ENCODE results near the gene HELQ. TPM values are rescaled to one million over a fixed set of nuclear protein-coding genes. Genes with fewer than 3 reads are reported as not detected.

Gene HELQ
- total and polyA plus RNA-seq, 9 of the 15 experiments (the other 6 are each of a cell fraction or from before 2014, with no cell fraction given) = 3.5 to 15.2 (median 11.9) TPM

DNA sequence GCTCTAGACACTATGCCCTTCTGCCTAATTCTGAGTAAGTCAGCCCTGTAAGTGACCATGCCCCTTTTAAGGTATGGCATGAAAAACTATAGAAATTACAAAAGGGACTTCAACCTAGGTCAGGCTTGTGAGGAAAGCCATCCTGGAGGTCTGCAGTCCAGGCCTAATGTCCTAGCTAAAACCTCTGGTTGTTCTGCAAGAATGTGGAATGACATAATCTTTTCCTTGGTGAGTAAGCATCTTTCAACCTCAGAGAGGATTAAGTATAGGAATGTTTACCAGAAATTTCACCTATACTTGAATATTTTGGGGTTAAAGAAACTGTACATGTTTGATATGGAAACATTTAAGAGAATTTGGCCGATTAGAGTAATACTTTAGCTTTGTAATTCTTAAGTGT lies 97.2 kb downstream of the HELQ start:
- Histone ChIP-seq H2AFZ (ENCODE audit: low read depth, low read length) (no peak overlapping the region), H3K4me1 (replicated peaks in 1 of 2; ENCODE audit: control insufficient read depth in 2 of 2, insufficient read depth in 2 of 2, low read length in 2 of 2) (peaks cover 0 to 6% of the 10 kb centered on the region in 2 experiments; a peak in 2 of 5 replicates), H3K27me3 (ENCODE audit: control insufficient read depth in 2 of 2, insufficient read depth in 2 of 2, low read length in 2 of 2) (no peaks in the 10 kb centered on the region), H3K9me1 (ENCODE audit: control insufficient read depth, insufficient read depth, low read length) (no peaks in the 10 kb centered on the region), H3K4me2 (ENCODE audit: insufficient read depth, low read length) (no peak overlapping the region), H3K79me2 (ENCODE audit: control insufficient read depth, insufficient read depth, low read length) (no peaks in the 10 kb centered on the region), H3K9me3 (replicated peaks; ENCODE audit: control insufficient read depth, insufficient read depth, low read depth, low read length) (0 out of 2 replicates have a peak, but pooled peaks cover 2% of the 10 kb centered on the region), H3K9ac (ENCODE audit: insufficient read depth in 1 of 2, low read depth in 2 of 2, low read length in 2 of 2) (no peak overlapping the region), H3K36me3 (ENCODE audit: control insufficient read depth, insufficient read depth, low read length) (no peaks in the 10 kb centered on the region), H3K4me3 (no peak overlapping the region), H3K27ac (ENCODE audit: extremely low read depth, low read depth, low read length) (no peak overlapping the region), H4K20me1 (replicated peaks; ENCODE audit: control insufficient read depth, insufficient read depth, low read length) (no peaks in the 10 kb centered on the region)
- ATAC-seq (no peak), FAIRE-seq (no peak), DNase-seq (ENCODE audit: extremely low read depth in 1 of 4, low spot score in 3 of 4) (no peak)
- intact Hi-C loops (cut with micrococcal nuclease) (no loop called here), in situ Hi-C loops (cut with MboI) (no loop called here)
- ChIA-PET CTCF (ENCODE audit: low intra/inter-chr PET ratio) (no interaction called here), POLR2A (no interaction called here)
- TF ChIP-seq JUN (IDR thresholded peaks at IDR 0.05; ENCODE audit: borderline replicate concordance, low read depth, low read length) = 0 out of 2 replicates have a peak, but pooled peaks have one; percentile 38
- TF ChIP-seq JUN (CRISPR knock-in tag; IDR thresholded peaks at IDR 0.05; ENCODE audit: borderline replicate concordance) = no peak
- TF ChIP-seq ZFP36 (IDR thresholded peaks at IDR 0.05; ENCODE audit: low read depth, low read length, partially characterized antibody) = no peak
- no peak for TF ChIP-seq NR1H2 (CRISPR knock-in tag; IDR thresholded peaks at IDR 0.05)
- TF ChIP-seq FOXO4 (CRISPR knock-in tag; IDR thresholded peaks at IDR 0.05) = no peak
- TF ChIP-seq ZFX (CRISPR knock-in tag; IDR thresholded peaks at IDR 0.05) = peak; percentile 49
- no peak for TF ChIP-seq XRCC4 (IDR thresholded peaks at IDR 0.05; ENCODE audit: extremely low read depth, insufficient read depth, insufficient read length)
- TF ChIP-seq ATF7 (IDR thresholded peaks at IDR 0.05) = peak; percentile 67
- peak; percentile 37; the same call in 1 of the 2 replicates for TF ChIP-seq NFE2 (IDR thresholded peaks at IDR 0.05; ENCODE audit: low read depth)
- peak; percentile 71 for TF ChIP-seq C11orf30 (IDR thresholded peaks at IDR 0.05; ENCODE audit: low read depth)
- peak; percentile 55; the same call in 1 of the 2 replicates for TF ChIP-seq TEAD2 (tag; IDR thresholded peaks at IDR 0.05)
- TF ChIP-seq MAFG (tag; conservative IDR thresholded peaks at IDR 0.05) = peak; percentile 57; the same call in 1 of the 2 replicates
- peak; percentile 35; the same call in 1 of the 2 replicates for TF ChIP-seq MAFK (IDR thresholded peaks at IDR 0.05; ENCODE audit: low read length)
- TF ChIP-seq CBX1 (IDR thresholded peaks at IDR 0.05; ENCODE audit: low read depth) = no peak
- peak; percentile 45; the same call in 1 of the 2 replicates for TF ChIP-seq FOSL1 (tag; conservative IDR thresholded peaks at IDR 0.05)
- TF ChIP-seq MAFF (IDR thresholded peaks at IDR 0.05; ENCODE audit: low read length) = 0 out of 2 replicates have a peak, but pooled peaks have one; percentile 7
- peak; percentile 53; the same call in 1 of the 2 replicates for TF ChIP-seq JUND (IDR thresholded peaks at IDR 0.05; ENCODE audit: borderline replicate concordance, low read depth, low read length)
- TF ChIP-seq JUND (tag; IDR thresholded peaks at IDR 0.05; ENCODE audit: borderline replicate concordance, low read depth, low read length) = peak; percentile 80; the same call in 2 of the 3 replicates
- peak; percentile 22; the same call in 1 of the 2 replicates for TF ChIP-seq ZNF316 (IDR thresholded peaks at IDR 0.05)
- BruUV-seq (replicated peaks) = no TSS peak
- WGBS (ENCODE audit: insufficient coverage, low coverage, missing lambda C conversion rate) = 0% methylated on average over 1 of the region's 1 CpG

Data from K562 (cell line).